Endodermal cell (in vitro differentiated cells): ENCODE results near the gene MFAP4. TPM values are rescaled to one million over a fixed set of nuclear protein-coding genes. Genes with fewer than 3 reads are reported as not detected.

Experiments
- DNase-seq: peaks from one replicate; pipeline ENCODE4 v3.0.0-alpha.2; 2017
- H3K27ac ChIP-seq: 2 replicates; pipeline ENCODE4 v1.5.1; 2013; ENCODE audit warnings: mild to moderate bottlenecking, low read depth, low read length, moderate library complexity
- H3K27me3 ChIP-seq: 2 replicates; pipeline ENCODE4 v1.6.1; 2013; ENCODE audit warnings: mild to moderate bottlenecking, low read length, moderate library complexity; ENCODE audit not compliant: insufficient read depth, control insufficient read depth, poor library complexity, severe bottlenecking
- H3K36me3 ChIP-seq: 2 replicates; pipeline ENCODE4 v1.7.0; 2013; ENCODE audit warnings: mild to moderate bottlenecking, low read length, moderate library complexity; ENCODE audit not compliant: control insufficient read depth, insufficient read depth
- H3K4me1 ChIP-seq: one replicate; pipeline ENCODE4 v1.7.0; 2013; ENCODE audit warnings: low read length; ENCODE audit not compliant: control insufficient read depth, insufficient read depth
- H3K4me3 ChIP-seq: 2 replicates; pipeline ENCODE4 v1.5.1; 2013; ENCODE audit warnings: mild to moderate bottlenecking, low read length, moderate library complexity
- H3K9ac ChIP-seq: 2 replicates; pipeline ENCODE4 v1.6.1; 2013; ENCODE audit warnings: mild to moderate bottlenecking, low read length, moderate library complexity; ENCODE audit not compliant: poor library complexity, severe bottlenecking; ENCODE audit errors: extremely low read depth
- H3K9me3 ChIP-seq: 2 replicates; pipeline ENCODE4 v1.6.1; 2013; ENCODE audit warnings: mild to moderate bottlenecking, low read length, moderate library complexity; ENCODE audit not compliant: control insufficient read depth
- H3K27ac Mint-ChIP-seq: 2 replicates; pipeline ENCODE4 v1.8.0; 2020; ENCODE audit warnings: mixed read lengths
- H3K27me3 Mint-ChIP-seq: 2 replicates; pipeline ENCODE4 v1.8.0; 2021; ENCODE audit warnings: mild to moderate bottlenecking, mixed read lengths; ENCODE audit not compliant: insufficient read depth
- H3K36me3 Mint-ChIP-seq: 2 replicates; pipeline ENCODE4 v1.8.0; 2020; ENCODE audit warnings: low read depth, mixed read lengths
- H3K4me1 Mint-ChIP-seq: 2 replicates; pipeline ENCODE4 v1.8.0; 2020; ENCODE audit warnings: mixed read lengths
- H3K4me3 Mint-ChIP-seq: 2 replicates; pipeline ENCODE4 v1.8.0; 2020; ENCODE audit warnings: mild to moderate bottlenecking, moderate library complexity, mixed read lengths
- H3K9me3 Mint-ChIP-seq: 2 replicates; pipeline ENCODE4 v1.8.0; 2020; ENCODE audit warnings: mild to moderate bottlenecking, mixed read lengths
- WGBS, 2 experiments: methylation state at CpG; one replicate each; pipeline versions ENCODE4 v1.1.5 to v1.1.7; 2013; ENCODE audit warnings: missing lambda C conversion rate in 2 of 2, mixed read lengths in 1 of 2; ENCODE audit not compliant: insufficient coverage in 1 of 2, insufficient read length in 1 of 2; 5-methylcytosine and 5-hydroxymethylcytosine counted together
- total RNA-seq, 2 donors: library from RNA; stranded (reverse); fragmentation: NEBNext Ultra II Directional in 1 of 2; extraction: Animal tissue kit (Norgen Biotek cat#: 25700) in 1 of 2; gene quantifications; 2 replicates in 1 of 2; 3 replicates in 1 of 2; pipeline ENCODE4 v1.2.1, GENCODE V29; 2021
- TF ChIP-seq, protein P1 (sequence below): fragments of 200-600 bp; sonication (generic); conservative IDR thresholded peaks from 2 replicates; pipeline ENCODE4 v1.5.0; 2021; ENCODE audit warnings: antibody characterized with exemption, mild to moderate bottlenecking

MFAP4 gene
- total RNA-seq, 2 donors from 2014 or later: 11.1 to 36.8 TPM

DNA sequence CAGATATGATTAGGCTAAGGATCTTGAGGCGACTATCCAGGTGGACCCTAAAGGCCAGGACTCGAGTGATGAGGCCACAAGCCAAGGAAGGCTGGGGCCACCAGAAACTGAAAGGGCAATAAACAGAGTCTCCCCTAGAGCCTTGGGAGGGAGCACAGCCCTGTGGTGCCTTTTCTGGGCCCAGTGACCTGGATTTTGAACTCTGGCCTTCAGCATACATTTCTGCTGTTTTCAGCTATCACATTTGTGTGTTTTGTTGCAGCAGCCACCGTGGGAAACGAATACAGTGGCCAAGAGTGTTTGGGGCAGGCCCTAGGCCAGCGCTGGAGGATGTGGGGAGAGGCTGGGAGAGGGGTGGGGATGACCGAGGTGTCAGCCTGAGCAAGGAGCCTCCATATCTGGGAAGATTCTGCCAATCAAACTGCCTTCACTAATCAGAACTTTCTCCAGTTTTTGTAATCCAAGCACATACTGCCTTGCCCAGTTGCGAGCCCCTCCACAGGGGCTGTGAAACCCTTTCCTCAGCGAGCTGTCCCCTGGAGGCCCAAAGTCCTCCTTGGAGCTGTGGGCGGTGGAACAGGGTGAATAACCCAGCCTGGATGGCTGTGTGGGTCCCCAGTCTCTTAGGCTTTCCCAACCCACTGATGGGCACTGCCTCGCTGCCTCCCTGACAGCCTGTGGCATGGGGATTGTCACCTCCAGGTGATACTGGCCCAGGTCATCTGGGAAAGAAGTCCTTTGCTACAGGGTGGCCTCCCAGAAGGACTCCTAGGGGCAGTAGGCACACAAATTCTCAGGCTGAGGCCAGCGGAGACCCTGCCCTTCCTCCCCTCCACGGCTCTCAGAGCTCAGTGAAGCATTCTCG is 41.3 kb downstream of the MFAP4 start:
- Histone ChIP-seq H3K9ac (no peak overlapping the region), H3K27me3 (no peaks in the 10 kb centered on the region), H3K4me3 (no peak overlapping the region), H3K36me3 (no peaks in the 10 kb centered on the region), H3K9me3 (no peaks in the 10 kb centered on the region), H3K4me1 (no peaks in the 10 kb centered on the region), H3K27ac (no peak overlapping the region)
- Mint-ChIP-seq H3K36me3 (peaks cover 20% of the 10 kb centered on the region), H3K4me3 (no peak overlapping the region), H3K9me3 (no peaks in the 10 kb centered on the region), H3K27me3 (no peaks in the 10 kb centered on the region), H3K27ac (no peak overlapping the region), H3K4me1 (peaks cover 6% of the 10 kb centered on the region)
- peak; percentile 44 for DNase-seq
- TF ChIP-seq, protein P1, sequence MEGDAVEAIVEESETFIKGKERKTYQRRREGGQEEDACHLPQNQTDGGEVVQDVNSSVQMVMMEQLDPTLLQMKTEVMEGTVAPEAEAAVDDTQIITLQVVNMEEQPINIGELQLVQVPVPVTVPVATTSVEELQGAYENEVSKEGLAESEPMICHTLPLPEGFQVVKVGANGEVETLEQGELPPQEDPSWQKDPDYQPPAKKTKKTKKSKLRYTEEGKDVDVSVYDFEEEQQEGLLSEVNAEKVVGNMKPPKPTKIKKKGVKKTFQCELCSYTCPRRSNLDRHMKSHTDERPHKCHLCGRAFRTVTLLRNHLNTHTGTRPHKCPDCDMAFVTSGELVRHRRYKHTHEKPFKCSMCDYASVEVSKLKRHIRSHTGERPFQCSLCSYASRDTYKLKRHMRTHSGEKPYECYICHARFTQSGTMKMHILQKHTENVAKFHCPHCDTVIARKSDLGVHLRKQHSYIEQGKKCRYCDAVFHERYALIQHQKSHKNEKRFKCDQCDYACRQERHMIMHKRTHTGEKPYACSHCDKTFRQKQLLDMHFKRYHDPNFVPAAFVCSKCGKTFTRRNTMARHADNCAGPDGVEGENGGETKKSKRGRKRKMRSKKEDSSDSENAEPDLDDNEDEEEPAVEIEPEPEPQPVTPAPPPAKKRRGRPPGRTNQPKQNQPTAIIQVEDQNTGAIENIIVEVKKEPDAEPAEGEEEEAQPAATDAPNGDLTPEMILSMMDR: no peak
- WGBS, 2 experiments: 94 to 95% methylated on average over 7 to 13 of the region's 13 CpGs

DNA sequence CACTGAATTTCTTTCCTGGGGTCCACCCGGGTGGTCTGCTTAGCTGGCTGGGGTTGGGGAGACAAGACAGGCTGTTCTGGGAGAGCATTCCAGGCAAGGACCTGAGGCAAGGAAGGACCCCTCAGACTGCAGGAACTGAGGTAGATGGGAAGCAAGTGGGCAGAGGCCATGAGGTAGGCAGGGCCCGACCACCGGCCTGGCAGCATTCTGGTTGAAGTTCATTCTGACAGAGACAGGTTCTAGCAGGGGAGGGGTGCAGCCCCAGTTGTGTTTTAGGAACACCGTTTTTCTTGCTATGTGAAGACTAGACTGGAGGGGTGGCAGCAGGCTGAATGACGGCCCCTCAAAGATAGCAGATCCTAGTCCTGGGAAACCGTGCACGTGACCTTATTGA is 41.9 kb downstream of the MFAP4 start:
- H3K4me1 ChIP-seq: no peaks in the 10 kb centered on the region
- H3K27ac ChIP-seq: no peak overlapping the region
- Mint-ChIP-seq H3K27ac (no peak overlapping the region), H3K4me3 (no peak overlapping the region), H3K9me3 (no peaks in the 10 kb centered on the region), H3K4me1 (peaks cover 6% of the 10 kb centered on the region), H3K36me3 (peaks cover 17% of the 10 kb centered on the region), H3K27me3 (no peaks in the 10 kb centered on the region)
- no peaks in the 10 kb centered on the region for H3K36me3 ChIP-seq
- H3K9ac ChIP-seq: no peak overlapping the region
- WGBS, 2 experiments: 94 to 98% methylated on average over 7 of the region's 7 CpGs
- no peaks in the 10 kb centered on the region for H3K9me3 ChIP-seq
- no peaks in the 10 kb centered on the region for H3K27me3 ChIP-seq
- no peak overlapping the region for H3K4me3 ChIP-seq
- peak; percentile 45 for DNase-seq
- TF ChIP-seq, protein P1: no peak

DNA sequence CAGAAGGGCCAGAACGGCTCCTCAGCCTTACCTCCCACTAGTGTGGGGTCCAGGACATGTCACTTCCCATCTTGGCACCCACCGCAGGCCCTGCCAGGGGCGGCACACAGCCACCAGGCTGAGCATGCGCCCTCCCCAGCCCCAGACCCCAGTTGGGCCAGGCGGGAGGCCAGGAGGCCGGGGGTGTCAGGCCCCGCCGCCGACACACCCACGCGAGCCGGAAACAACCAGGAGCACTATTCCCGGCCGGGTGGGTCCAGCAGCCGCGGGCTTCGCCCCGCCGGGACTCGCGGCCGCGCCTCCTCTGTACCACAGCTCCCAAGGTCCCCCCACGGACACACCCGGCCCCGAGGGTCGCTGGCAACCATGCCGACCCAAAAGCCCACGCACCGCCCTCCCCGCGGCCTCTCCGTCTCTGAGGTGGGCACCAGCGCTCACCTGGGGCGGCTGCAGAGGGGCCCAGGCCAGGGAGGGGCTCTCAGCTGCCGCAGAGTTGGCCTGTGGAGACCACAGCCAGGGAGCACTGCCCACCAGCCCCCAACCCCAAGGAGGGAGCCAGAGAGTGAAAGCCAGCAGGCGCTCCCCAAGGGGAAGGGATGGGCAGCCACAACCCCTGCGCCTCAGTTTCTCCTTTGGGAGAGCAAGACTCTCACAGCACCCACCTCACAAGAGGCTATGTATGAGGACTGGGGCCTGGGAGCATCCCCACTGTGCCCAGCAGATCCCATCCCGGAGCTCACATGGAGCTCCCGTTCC is 42.5 kb downstream of the MFAP4 start:
- Histone ChIP-seq H3K27me3 (no peaks in the 10 kb centered on the region), H3K9ac (no peak overlapping the region), H3K9me3 (no peaks in the 10 kb centered on the region), H3K36me3 (no peaks in the 10 kb centered on the region), H3K27ac (no peak overlapping the region), H3K4me3 (no peak overlapping the region), H3K4me1 (no peaks in the 10 kb centered on the region)
- peak; percentile 53 for DNase-seq
- H3K9me3 Mint-ChIP-seq: no peaks in the 10 kb centered on the region
- H3K4me1 Mint-ChIP-seq: peaks cover 6% of the 10 kb centered on the region
- WGBS, 2 experiments: 94 to 100% methylated on average over 14 to 40 of the region's 40 CpGs
- TF ChIP-seq, protein P1: no peak
- H3K27me3 Mint-ChIP-seq: no peaks in the 10 kb centered on the region
- H3K36me3 Mint-ChIP-seq: peaks cover 14% of the 10 kb centered on the region
- H3K27ac Mint-ChIP-seq: no peak overlapping the region
- H3K4me3 Mint-ChIP-seq: no peak overlapping the region
